RCC 7860 (cell line): ENCODE results near the gene WIZ.

Experiments used
- DNase-seq: peaks from one replicate; pipeline ENCODE4 v3.0.0-alpha.2; 2015; ENCODE audit warnings: low spot score
- FAIRE-seq: peaks from 2 replicates; lab custom pipeline; 2012; peaks lifted over from hg19 to GRCh38; lab: Jason Lieb, UNC

Gene WIZ

GRCh38 chr19:15430526-15431120, 19.1 kb downstream of the WIZ start:
- FAIRE-seq, result no peak
- no peak for DNase-seq

- FAIRE-seq (no peak), DNase-seq (no peak)
These were observed 19.8 kb downstream of the WIZ start for GRCh38 chr19:15429825-15430467.

- FAIRE-seq, result no peak
These were observed 20.6 kb downstream of the WIZ start for GRCh38 chr19:15428956-15429824.

GRCh38 chr19:15427991-15428471, 21.7 kb downstream of the WIZ start:
- FAIRE-seq (no peak), DNase-seq (no peak)

More at GRCh38 chr19:15428956-15429824, 20.6 kb downstream of the WIZ start:
- no peak for DNase-seq

DNA sequence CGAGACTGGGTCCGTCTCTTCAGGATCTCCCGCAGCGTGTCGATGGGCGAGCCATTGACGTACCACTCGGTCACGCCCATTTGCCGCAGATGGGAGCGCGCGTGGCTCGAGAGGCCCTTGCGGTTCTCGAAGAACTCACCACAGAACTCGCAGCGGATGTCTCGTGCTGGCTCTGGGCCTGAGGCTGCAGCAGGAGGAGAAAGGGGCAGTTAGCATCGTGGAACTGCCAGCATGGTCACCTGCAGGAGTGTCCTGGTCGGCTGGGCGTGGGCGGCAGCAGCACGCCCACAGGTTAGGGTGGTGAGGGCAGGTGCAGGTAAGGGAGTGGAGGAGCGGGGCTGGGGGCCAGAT, 22.4 kb downstream of the WIZ start:
- FAIRE-seq, result no peak

DNA sequence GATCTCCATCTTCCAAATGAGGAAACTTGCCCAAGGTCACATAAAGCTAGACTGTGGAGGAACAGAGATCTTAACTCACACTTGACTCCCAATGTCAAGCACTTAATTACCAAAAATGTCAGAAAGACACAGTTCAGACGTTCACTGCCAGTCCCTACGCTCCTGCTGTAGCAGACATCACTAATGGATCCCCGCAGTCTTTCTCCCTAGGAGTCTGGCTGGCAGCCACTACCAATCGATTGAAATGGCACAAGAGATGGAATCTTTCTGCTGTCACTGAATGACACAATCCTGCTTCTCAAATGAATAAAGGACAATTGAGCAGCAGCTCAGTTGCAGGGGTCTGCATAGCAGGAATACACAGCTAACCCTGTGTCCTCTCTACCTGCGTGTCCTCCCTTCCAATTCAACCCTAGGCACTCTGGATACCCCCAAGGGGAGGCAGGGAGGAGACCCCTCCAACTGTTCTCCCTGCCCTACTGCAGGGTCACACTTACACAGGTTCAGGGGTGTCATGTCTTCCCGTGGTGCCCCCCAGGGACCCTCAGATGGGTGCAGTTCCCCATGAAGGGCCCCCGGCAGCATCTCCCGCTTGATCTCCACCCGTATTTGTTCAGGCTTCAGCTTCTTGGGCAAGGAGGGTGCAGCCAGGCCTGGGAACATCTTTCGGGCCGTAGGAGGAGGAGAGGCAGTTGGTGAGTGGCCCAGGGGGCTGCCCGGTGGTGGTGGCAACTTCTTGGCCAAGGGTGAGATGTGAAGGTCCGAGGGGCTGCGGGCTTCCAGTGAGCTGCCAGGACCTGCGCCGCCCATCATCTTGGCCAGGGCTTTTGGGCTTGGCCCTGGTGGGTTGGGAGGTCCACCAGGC, 23.0 kb downstream of the WIZ start:
- no peak for DNase-seq
- FAIRE-seq, result no peak

More for the DNA sequence above, 22.4 kb downstream of the WIZ start:
- no peak for DNase-seq

GRCh38 chr19:15425321-15425950, 24.3 kb downstream of the WIZ start:
- DNase-seq (no peak), FAIRE-seq (no peak)

- no peak for DNase-seq
- no peak for FAIRE-seq
These were observed 25.0 kb downstream of the WIZ start for GRCh38 chr19:15424692-15425272.

DNA sequence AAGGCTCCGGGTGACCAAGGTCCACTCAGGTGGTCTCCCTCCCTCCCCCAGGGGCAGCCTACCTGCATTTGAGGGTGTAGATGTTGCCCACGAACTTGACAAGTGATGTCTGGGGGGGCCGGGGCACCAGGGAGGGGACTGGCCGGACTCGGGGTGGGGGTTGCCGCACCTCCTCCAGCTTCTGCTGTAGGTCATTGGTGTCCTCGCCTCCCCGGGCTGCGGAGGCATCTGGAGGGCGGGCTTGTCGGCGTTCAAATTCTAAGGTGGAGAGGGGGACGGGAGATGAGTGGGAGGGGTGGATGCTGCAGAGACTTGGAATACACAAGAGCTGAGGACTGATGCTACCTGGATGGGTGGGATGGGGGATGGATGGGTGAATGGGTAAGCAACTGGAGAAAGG, 25.6 kb downstream of the WIZ start:
- no peak for FAIRE-seq
- no peak for DNase-seq

DNA sequence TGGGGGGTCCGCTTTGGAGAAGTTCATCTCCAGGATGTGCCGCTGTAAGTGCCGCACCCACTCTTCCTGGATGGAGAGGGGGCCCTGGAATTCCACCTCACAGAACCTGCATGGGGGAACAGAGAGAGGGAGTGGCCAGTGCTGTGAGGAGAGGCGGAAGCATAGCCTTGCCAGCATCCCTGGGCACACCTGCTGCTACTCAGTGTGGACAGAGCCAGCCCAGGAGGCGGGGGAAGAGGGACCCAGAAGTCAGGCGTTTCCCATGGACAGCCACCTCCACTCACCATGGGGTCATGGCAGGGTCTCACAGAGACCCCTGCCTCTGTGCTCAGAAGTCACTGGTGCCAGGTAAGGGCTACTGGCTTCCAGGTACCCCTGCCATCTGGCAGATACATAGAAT, 26.6 kb downstream of the WIZ start:
- FAIRE-seq (no peak), DNase-seq (no peak)

- DNase-seq (no peak), FAIRE-seq (no peak)
These were observed 27.3 kb downstream of the WIZ start for GRCh38 chr19:15422296-15423075.

GRCh38 chr19:15421721-15422260, 28.0 kb downstream of the WIZ start:
- DNase-seq, result no peak
- FAIRE-seq, result no peak

DNA sequence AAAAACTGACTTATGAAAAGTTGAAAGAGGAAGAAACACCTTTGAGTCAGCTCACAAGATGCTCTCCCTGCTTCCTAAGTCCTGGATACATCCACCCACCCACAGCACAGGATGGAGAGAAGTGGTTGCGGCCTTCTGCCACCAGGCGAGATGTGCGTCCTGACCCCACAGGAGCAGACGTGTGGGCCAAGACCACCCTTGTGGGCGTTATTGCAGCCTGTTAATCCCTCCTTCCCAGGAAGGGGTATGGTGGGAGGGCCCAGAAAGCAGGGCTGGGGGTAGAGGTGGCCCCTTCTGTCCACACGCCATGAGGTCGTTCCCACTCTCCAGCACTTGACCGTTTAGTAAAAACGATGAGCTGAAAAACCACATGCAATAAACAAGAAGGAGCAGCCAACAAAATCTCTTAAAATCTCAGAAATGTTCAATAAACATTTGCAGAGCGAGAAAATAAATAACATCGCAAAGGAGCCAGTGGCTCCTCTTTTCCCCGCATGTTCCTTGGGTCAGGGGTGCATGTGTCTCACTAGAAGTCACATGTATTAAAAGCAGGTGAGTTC, 28.5 kb downstream of the WIZ start:
- no peak for FAIRE-seq
- DNase-seq, result no peak

DNA sequence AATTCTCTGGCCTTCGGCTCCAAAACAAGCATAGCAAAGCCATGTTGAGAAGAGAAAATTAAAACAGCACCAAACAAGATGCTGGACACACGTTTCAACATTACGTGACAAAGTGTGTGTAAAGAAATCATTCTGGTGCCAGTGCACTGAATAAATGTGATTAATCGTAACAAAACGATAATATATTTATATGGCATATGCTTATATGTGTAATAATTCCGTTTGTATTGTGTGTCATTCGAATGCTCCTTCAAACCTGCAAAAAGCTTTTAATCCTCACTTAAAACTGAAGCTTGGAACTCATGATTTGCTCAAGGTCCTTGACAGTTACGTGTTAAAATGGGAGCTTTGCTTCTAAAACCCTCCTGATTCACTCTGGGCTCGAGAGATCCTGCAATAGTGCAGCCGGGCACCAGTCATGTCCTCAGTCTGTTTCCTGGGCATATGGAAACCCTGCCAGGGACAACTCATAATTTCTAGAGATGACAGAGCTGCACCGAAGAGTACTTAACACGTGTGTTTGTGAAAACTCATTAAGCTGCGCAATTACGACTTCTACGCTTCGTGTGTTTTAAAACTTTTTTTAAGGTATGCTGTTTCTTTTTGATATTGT, 30.2 kb downstream of the WIZ start:
- DNase-seq (no peak), FAIRE-seq (no peak)

- FAIRE-seq (peak; percentile 94), DNase-seq (peak; percentile 100)
These were observed 31.0 kb downstream of the WIZ start, which contains the start of gene AKAP8L for GRCh38 chr19:15418579-15419412. Gene AKAP8L (minus strand): TSS chr19:15418988. CDS start chr19:15418923, 65 bp downstream.

DNA sequence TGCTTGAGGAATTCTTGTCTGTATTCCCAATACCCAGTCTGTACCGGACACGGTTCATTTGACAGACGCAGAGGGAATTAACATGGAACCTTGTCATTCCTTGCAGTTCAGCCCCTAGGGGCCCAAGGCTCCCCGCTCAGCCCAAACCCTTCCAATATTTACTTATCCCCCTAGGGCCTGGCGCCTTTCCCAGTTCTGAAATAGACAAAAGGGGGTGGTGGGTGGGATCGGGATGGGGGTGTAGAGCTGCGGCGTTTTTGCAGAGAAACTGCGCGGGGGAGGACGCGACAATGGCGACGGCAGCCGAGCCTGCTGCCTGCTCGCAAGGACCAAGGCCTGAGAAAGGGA, 31.6 kb downstream of the WIZ start:
- DNase-seq, result peak; percentile 15
- no peak for FAIRE-seq

DNA sequence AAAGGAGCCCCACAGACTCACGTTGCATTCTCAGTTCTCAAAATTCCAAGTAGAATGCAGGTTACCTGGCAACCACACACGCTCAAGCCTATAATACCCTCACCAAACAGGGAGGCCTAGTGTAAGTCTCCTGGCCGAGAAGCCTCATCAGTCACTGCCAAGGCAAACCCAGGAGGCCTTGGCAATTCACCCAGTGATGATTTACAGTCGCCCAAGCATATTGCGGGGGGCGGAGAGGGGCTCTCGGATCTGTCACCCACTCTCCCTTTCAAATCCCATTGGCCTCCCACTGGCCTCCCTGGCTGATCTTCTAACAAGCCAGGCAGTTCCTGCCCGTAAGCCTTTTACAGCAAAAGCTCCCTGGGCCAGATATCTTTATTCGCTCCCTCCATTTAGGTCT, 32.1 kb downstream of the WIZ start:
- FAIRE-seq, result no peak
- DNase-seq, result no peak
